ENCODE results near the gene ELOVL6.

DNA sequence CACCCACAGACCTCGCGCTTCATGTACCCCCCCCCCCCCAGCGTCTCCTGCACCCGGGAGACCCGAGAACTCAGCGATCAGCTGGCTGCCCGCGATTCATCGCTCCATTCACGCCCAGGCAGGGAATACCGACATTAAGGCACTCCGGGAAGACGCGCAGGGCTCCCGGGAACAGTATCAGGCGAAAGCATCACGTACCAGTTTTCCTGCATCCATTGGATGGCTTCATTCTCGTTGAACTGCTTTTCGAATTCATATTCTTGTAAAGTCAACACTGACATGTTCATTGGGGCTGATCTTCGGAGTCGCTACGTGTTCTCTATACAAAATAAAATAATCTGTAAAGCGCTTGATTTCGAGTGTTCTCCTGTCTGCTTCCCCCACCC is 373 bp downstream of the ELOVL6 start:
- TF ChIP-seq, protein P1, sequence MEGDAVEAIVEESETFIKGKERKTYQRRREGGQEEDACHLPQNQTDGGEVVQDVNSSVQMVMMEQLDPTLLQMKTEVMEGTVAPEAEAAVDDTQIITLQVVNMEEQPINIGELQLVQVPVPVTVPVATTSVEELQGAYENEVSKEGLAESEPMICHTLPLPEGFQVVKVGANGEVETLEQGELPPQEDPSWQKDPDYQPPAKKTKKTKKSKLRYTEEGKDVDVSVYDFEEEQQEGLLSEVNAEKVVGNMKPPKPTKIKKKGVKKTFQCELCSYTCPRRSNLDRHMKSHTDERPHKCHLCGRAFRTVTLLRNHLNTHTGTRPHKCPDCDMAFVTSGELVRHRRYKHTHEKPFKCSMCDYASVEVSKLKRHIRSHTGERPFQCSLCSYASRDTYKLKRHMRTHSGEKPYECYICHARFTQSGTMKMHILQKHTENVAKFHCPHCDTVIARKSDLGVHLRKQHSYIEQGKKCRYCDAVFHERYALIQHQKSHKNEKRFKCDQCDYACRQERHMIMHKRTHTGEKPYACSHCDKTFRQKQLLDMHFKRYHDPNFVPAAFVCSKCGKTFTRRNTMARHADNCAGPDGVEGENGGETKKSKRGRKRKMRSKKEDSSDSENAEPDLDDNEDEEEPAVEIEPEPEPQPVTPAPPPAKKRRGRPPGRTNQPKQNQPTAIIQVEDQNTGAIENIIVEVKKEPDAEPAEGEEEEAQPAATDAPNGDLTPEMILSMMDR (IDR thresholded peaks at IDR 0.05) = no peak
- TF ChIP-seq EP300 (IDR thresholded peaks at IDR 0.05) = no peak

Measured in stomach (tissue), 4 donors.